ENCODE data around the gene PTPRC.

Gene PTPRC

DNA sequence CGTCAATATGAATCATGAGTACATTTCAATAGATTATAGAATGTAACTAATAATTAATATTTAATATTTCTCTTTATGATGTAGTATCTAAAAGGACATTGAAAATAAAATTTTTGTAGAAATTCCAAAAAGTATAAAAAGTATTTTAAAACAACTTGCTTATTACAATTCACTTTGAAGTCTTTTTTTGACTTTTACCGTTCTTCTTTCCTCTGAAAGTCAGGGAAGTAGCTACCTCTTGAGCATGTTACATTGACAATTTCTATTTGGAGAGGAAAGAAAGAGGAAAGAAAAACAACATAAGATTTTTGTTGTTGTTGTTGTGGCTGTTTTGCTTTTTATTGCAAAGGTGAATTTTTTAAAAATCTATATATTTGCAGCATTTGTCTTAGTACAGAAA lies 1.3 kb downstream of the PTPRC start:
- H3K4me2 ChIP-seq, result no peak overlapping the region
- H3K36me3 ChIP-seq (ENCODE audit: insufficient read depth), result no peaks in the 10 kb centered on the region
- no peak overlapping the region for H2AFZ ChIP-seq (ENCODE audit: low read depth)
- no peaks in the 10 kb centered on the region for H4K20me1 ChIP-seq (ENCODE audit: insufficient read depth)
- no peak overlapping the region for H3K27ac ChIP-seq
- H3K9ac ChIP-seq, result no peak overlapping the region
- peaks cover 9% of the 10 kb centered on the region for H3K4me1 ChIP-seq (ENCODE audit: low read depth, poor library complexity, severe bottlenecking)
- TF ChIP-seq, protein P1, sequence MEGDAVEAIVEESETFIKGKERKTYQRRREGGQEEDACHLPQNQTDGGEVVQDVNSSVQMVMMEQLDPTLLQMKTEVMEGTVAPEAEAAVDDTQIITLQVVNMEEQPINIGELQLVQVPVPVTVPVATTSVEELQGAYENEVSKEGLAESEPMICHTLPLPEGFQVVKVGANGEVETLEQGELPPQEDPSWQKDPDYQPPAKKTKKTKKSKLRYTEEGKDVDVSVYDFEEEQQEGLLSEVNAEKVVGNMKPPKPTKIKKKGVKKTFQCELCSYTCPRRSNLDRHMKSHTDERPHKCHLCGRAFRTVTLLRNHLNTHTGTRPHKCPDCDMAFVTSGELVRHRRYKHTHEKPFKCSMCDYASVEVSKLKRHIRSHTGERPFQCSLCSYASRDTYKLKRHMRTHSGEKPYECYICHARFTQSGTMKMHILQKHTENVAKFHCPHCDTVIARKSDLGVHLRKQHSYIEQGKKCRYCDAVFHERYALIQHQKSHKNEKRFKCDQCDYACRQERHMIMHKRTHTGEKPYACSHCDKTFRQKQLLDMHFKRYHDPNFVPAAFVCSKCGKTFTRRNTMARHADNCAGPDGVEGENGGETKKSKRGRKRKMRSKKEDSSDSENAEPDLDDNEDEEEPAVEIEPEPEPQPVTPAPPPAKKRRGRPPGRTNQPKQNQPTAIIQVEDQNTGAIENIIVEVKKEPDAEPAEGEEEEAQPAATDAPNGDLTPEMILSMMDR (conservative IDR thresholded peaks at IDR 0.05; ENCODE audit: low read depth, low read length), result no peak
- H3K79me2 ChIP-seq (ENCODE audit: insufficient read depth, low read depth), result no peaks in the 10 kb centered on the region
- no peak overlapping the region for H3K4me3 ChIP-seq (IDR thresholded peaks at IDR 0.05; ENCODE audit: insufficient read depth, low read depth, low read length)
- H3K27me3 ChIP-seq (ENCODE audit: insufficient read depth, low read depth), result no peaks in the 10 kb centered on the region

DNA sequence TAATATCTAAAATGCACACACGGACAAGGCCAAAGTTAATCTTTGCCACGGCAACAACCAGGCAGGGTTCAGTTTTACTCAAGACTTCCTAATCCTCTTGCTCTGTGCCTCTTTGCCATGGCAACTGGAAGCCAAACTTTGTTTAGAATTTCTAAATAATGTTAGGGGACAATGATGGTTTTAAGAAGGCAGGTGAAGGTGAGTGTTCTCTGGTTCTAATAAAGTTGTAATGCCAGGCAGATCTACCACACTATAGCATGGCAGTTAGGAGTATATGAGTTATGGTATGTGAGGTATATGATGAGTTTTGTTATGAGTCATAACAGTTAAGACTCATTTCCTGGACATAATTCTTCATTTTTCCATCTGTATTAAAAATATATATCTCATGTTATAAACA lies 2.7 kb downstream of the PTPRC start:
- H3K4me3 ChIP-seq (IDR thresholded peaks at IDR 0.05; ENCODE audit: insufficient read depth, low read depth, low read length), result no peak overlapping the region
- no peak overlapping the region for H3K9ac ChIP-seq
- no peak overlapping the region for H3K27ac ChIP-seq
- H3K4me2 ChIP-seq, result no peak overlapping the region
- H3K4me1 ChIP-seq (ENCODE audit: low read depth, poor library complexity, severe bottlenecking), result peaks cover 9% of the 10 kb centered on the region
- no peaks in the 10 kb centered on the region for H3K79me2 ChIP-seq (ENCODE audit: insufficient read depth, low read depth)
- TF ChIP-seq, protein P1 (conservative IDR thresholded peaks at IDR 0.05; ENCODE audit: low read depth, low read length), result no peak
- H3K36me3 ChIP-seq (ENCODE audit: insufficient read depth), result no peaks in the 10 kb centered on the region
- H2AFZ ChIP-seq (ENCODE audit: low read depth), result no peak overlapping the region
- no peaks in the 10 kb centered on the region for H4K20me1 ChIP-seq (ENCODE audit: insufficient read depth)
- H3K27me3 ChIP-seq (ENCODE audit: insufficient read depth, low read depth), result no peaks in the 10 kb centered on the region

DNA sequence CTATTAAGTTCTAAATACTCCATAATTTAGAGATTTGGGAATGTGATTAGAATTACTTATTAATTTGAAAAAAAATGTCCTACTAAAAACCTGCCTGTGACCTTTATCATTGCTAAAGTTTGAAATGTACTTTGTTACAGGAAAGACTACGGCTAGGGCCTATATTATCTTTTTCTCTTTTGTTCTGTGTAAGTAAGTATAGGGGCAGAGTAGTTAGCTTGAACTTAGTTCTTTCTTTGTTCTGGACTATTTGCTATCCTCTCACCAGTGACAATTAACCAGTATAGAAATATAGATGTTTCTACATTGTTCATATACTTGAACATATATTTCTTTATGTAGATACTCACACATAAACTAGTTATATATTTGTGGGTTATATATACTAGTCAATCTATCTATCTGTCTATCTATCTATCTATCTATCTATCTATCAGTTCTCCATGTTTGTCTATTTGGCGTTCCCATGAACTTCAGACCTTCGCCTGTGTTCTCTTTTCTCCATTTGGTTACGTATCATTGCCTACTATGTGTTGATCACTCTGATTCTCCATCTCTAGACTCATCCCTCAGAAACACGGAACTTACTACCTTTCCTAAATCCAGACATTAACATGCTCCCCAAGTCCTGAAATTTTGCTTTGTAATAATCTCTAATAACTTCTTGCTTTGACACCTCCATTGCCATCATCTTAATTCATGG lies 3.3 kb downstream of the PTPRC start:
- Histone ChIP-seq H3K4me2 (no peak overlapping the region), H3K4me1 (ENCODE audit: low read depth, poor library complexity, severe bottlenecking) (peaks cover 9% of the 10 kb centered on the region), H2AFZ (ENCODE audit: low read depth) (no peak overlapping the region), H3K4me3 (IDR thresholded peaks at IDR 0.05; ENCODE audit: insufficient read depth, low read depth, low read length) (no peak overlapping the region), H3K36me3 (ENCODE audit: insufficient read depth) (no peaks in the 10 kb centered on the region), H3K27me3 (ENCODE audit: insufficient read depth, low read depth) (no peaks in the 10 kb centered on the region), H3K27ac (no peak overlapping the region), H4K20me1 (ENCODE audit: insufficient read depth) (no peaks in the 10 kb centered on the region), H3K9ac (no peak overlapping the region), H3K79me2 (ENCODE audit: insufficient read depth, low read depth) (no peaks in the 10 kb centered on the region)
- TF ChIP-seq, protein P1 (conservative IDR thresholded peaks at IDR 0.05; ENCODE audit: low read depth, low read length), result no peak

DNA sequence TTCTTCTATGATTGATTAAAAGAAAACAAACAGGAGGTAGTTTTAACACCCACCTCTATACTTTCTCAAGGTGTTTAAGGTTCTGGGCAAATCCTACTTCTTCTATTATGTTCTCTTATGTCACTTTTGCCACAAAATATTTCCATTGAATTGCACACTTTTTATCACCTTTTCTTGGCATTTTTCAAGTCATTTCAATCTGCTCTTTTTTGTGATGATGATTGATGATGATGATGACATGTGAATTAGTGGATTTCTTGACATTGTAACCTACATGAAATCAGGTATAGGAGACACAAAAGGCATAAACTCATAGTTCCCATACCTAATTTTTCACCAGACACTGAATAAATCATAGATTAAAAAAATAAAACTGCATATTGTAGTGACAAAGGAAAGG lies 4.1 kb downstream of the PTPRC start:
- Histone ChIP-seq H3K27ac (no peak overlapping the region), H3K79me2 (ENCODE audit: insufficient read depth, low read depth) (no peaks in the 10 kb centered on the region), H3K4me3 (IDR thresholded peaks at IDR 0.05; ENCODE audit: insufficient read depth, low read depth, low read length) (no peak overlapping the region)

More for the DNA sequence above, 4.1 kb downstream of the PTPRC start:
- Histone ChIP-seq H3K9ac (no peak overlapping the region), H3K36me3 (ENCODE audit: insufficient read depth) (no peaks in the 10 kb centered on the region), H4K20me1 (ENCODE audit: insufficient read depth) (no peaks in the 10 kb centered on the region), H3K4me2 (no peak overlapping the region), H2AFZ (ENCODE audit: low read depth) (no peak overlapping the region), H3K27me3 (ENCODE audit: insufficient read depth, low read depth) (no peaks in the 10 kb centered on the region), H3K4me1 (ENCODE audit: low read depth, poor library complexity, severe bottlenecking) (peaks cover 9% of the 10 kb centered on the region)
- TF ChIP-seq, protein P1 (conservative IDR thresholded peaks at IDR 0.05; ENCODE audit: low read depth, low read length), result no peak

Measured in KMS-11 (cell line).